Measurements from ENCODE around the gene NOP53. TPM values are rescaled to one million over a fixed set of nuclear protein-coding genes. Genes with fewer than 3 reads are reported as not detected.
A peak's percentile ranks its signal among the peaks of the same experiment; 100 is the strongest.
"Not testable (repeated sequence)": the region's sequence is repeated elsewhere in the genome, so short reads cannot be mapped to it uniquely, and the experiment has no call there.

NOP53 gene
- total and polyA plus RNA-seq, 10 donors, result 280 to 858 (median 406) TPM

DNA sequence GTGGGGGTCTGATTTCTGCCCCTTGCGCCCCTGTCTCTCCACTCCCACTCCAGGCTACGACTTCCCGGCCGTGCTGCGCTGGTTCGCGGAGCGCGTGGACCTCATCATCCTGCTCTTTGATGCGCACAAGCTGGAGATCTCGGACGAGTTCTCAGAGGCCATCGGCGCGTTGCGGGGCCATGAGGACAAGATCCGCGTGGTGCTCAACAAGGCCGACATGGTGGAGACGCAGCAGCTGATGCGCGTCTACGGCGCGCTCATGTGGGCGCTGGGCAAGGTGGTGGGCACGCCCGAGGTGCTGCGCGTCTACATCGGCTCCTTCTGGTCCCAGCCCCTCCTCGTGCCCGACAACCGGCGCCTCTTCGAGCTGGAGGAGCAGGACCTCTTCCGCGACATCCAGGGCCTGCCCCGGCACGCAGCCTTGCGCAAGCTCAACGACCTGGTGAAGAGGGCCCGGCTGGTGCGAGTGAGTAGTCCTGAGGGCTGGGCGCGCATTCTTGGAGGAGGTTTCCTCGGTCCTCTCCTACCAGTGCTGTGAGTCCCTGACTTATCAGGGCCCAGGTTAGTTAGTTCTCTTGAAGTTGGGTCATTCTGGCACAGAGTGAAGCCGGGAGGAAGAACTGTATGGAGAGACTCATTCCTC is 19.5 kb upstream of the NOP53 start:
- TF ChIP-seq POLR2A (IDR thresholded peaks at IDR 0.05) (no peak), POLR2AphosphoS5 (IDR thresholded peaks at IDR 0.05) (peak in 1 of 3 donors; percentile 48)
- WGBS, 5 donors, result 85 to 96% (median 91%) methylated on average over 42 to 48 of the region's 48 CpGs
- peaks cover 0 to 39% (median 16%) of the 10 kb centered on the region in 7 donors for H3K27me3 ChIP-seq (replicated peaks in 1 of 7)
- intact Hi-C loops (cut with DNase I; ENCODE audit: low total_unique reads), result no loop called here
- no peak overlapping the region for H3K4me3 ChIP-seq
- DNase-seq, result no peak
- H3K4me1 ChIP-seq, result peaks cover 0 to 63% (median 36%) of the 10 kb centered on the region in 6 donors
- peak overlapping the region in 5 of 8 donors; percentile 8 to 55 (median 18) for H3K27ac ChIP-seq
- H3K9me3 ChIP-seq, result no peaks in the 10 kb centered on the region
- peaks cover 0 to 29% (median 3%) of the 10 kb centered on the region in 6 donors for H3K36me3 ChIP-seq

DNA sequence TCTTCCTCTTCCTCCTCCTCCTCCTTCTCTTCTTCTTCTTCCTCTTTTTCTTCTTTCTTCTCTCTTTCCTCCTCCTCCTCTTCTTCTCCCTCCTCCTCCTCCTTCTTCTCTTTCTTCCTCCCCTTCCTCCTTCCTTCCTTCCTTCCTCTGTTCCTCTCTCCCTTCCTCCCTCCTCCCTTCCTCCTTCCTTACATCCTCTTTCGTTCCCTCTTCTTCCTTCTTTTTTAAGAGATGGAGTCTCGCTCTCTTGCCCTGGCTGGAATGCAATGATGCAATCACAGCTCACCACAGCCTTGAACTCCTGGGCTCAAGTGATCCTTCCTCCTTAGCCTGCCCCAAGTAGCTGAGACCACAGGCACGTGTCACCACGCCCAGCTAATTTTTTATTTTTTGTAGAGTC is 18.9 kb upstream of the NOP53 start:
- H3K9me3 ChIP-seq, result no peaks in the 10 kb centered on the region
- DNase-seq, result no peak
- H3K4me3 ChIP-seq, result no peak overlapping the region
- TF ChIP-seq POLR2AphosphoS5 (IDR thresholded peaks at IDR 0.05), result peak in 2 of 3 donors; percentile 7 to 29
- TF ChIP-seq POLR2A (IDR thresholded peaks at IDR 0.05), result no peak
- peak overlapping the region in 4 of 8 donors; percentile 10 to 55 (median 30) for H3K27ac ChIP-seq
- peaks cover 0 to 32% (median 3%) of the 10 kb centered on the region in 6 donors for H3K36me3 ChIP-seq
- peaks cover 0 to 63% (median 36%) of the 10 kb centered on the region in 6 donors for H3K4me1 ChIP-seq
- 34 to 58% (median 40%) methylated on average over 4 of the region's 4 CpGs for WGBS, 5 donors
- intact Hi-C loops (cut with DNase I; ENCODE audit: low total_unique reads), result no loop called here
- H3K27me3 ChIP-seq (replicated peaks in 1 of 7), result peaks cover 0 to 41% (median 16%) of the 10 kb centered on the region in 7 donors

DNA sequence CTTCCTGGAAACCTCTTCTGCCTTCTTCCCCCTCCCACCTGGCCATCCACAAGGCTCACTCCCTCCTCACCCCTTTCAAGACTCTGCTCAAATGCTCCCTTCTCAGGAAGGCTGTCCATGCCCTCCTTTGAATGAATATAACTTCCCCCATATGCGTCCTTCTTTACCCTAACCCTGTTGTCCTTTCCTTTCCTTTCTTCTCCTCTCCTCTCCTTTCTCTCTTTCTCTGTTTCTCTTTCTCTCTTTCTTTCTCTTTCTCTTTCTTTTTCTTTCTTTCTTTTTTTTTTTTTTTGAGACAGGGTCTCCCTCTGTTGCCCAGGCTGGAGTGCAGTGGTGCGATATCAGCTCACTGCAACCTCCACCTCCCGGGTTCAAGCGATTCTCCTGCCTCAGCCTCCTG is 17.1 kb upstream of the NOP53 start:
- peaks cover 0 to 29% (median 16%) of the 10 kb centered on the region in 7 donors for H3K27me3 ChIP-seq (replicated peaks in 1 of 7)
- H3K4me1 ChIP-seq, result peaks cover 0 to 55% (median 32%) of the 10 kb centered on the region in 6 donors
- H3K36me3 ChIP-seq, result peaks cover 0 to 26% (median 3%) of the 10 kb centered on the region in 6 donors
- WGBS, 5 donors, result 83 to 90% (median 89%) methylated on average over 4 of the region's 4 CpGs
- H3K4me3 ChIP-seq; DNase-seq; intact Hi-C loops (cut with DNase I; ENCODE audit: low total_unique reads); H3K9me3 ChIP-seq: not testable (repeated sequence)
- peak overlapping the region in 6 of 8 donors; percentile 13 to 81 (median 76) for H3K27ac ChIP-seq

DNA sequence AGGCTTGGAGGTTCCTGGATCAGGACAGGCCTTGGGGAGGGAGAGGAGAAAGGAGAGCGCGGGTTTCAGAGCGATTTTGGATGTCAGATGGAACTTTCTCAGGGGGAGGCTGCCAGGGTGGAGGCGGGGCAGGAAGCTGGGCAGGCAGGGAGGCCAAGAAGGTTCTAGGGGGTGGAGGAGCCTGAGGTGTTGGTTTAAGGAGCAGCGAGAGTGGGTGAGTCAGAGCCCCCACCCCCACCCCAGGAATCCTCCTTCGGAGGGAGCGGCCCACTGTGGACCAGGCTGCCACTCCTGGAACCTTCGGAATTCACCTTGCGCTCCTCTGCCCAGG is 15.9 kb upstream of the NOP53 start:
- 7 to 15% (median 11%) methylated on average over 7 to 9 of the region's 9 CpGs for WGBS, 5 donors
- TF ChIP-seq, protein P1, sequence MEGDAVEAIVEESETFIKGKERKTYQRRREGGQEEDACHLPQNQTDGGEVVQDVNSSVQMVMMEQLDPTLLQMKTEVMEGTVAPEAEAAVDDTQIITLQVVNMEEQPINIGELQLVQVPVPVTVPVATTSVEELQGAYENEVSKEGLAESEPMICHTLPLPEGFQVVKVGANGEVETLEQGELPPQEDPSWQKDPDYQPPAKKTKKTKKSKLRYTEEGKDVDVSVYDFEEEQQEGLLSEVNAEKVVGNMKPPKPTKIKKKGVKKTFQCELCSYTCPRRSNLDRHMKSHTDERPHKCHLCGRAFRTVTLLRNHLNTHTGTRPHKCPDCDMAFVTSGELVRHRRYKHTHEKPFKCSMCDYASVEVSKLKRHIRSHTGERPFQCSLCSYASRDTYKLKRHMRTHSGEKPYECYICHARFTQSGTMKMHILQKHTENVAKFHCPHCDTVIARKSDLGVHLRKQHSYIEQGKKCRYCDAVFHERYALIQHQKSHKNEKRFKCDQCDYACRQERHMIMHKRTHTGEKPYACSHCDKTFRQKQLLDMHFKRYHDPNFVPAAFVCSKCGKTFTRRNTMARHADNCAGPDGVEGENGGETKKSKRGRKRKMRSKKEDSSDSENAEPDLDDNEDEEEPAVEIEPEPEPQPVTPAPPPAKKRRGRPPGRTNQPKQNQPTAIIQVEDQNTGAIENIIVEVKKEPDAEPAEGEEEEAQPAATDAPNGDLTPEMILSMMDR (IDR thresholded peaks at IDR 0.05 in 8 of 11, conservative IDR thresholded peaks at IDR 0.05 in 3 of 11), result no peak
- TF ChIP-seq POLR2AphosphoS5 (IDR thresholded peaks at IDR 0.05), result no peak
- TF ChIP-seq POLR2A (IDR thresholded peaks at IDR 0.05), result no peak
- peak overlapping the region in 2 of 8 donors; percentile 15 to 45 for H3K4me3 ChIP-seq
- H3K36me3 ChIP-seq, result peaks cover 0 to 31% (median 3%) of the 10 kb centered on the region in 6 donors
- intact Hi-C loops (cut with DNase I; ENCODE audit: low total_unique reads), result no loop called here
- H3K27ac ChIP-seq, result peak overlapping the region; percentile 35 to 81 (median 72)
- peaks cover 0 to 29% (median 16%) of the 10 kb centered on the region in 7 donors for H3K27me3 ChIP-seq (replicated peaks in 1 of 7)
- H3K4me1 ChIP-seq, result peaks cover 0 to 49% (median 25%) of the 10 kb centered on the region in 6 donors
- no peak for DNase-seq
- H3K9me3 ChIP-seq, result no peaks in the 10 kb centered on the region

DNA sequence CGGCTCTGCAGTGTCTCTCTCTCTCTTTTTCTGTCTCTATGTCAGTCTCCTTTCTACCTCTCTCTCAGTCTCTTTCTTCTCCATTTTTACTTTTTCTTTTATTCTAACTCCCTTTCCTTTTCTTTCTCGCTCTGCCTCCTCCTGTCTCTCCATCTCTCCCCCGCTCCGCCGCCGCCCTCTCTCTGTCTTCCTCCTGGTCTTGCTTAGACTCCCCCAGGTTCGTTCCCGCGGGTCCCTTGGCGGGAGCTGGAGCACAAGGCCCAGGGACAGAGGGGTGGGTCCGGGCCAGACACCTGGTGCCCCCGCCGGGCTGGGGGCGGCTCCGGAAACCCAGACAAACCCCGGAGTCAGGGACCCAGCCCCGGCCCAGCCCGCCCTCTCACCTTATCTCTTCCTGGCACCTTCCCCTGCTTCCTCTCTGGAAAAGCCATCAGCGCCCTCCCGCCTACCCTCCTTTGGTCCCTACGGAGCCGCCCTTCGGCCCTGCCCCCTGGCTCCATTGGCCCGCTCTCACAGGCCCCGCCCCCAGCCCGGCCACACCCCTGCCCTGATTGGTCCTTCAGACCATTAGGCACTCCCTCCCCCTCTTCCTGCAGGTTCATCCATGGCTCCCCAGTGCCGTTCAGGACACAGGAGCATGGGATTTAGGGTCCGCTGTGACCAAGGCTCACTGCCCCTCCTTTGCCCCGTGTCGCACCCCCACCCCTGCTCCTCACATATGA is 15.4 kb upstream of the NOP53 start:
- Histone ChIP-seq H3K4me3 (peak overlapping the region in 2 of 8 donors; percentile 15 to 45), H3K4me1 (peaks cover 0 to 49% (median 25%) of the 10 kb centered on the region in 6 donors), H3K27ac (peak overlapping the region; percentile 35 to 81 (median 72)), H3K27me3 (replicated peaks in 1 of 7) (peaks cover 0 to 29% (median 16%) of the 10 kb centered on the region in 7 donors), H3K9me3 (no peaks in the 10 kb centered on the region), H3K36me3 (peaks cover 0 to 31% (median 3%) of the 10 kb centered on the region in 6 donors)
- peak; percentile 83 for DNase-seq
- 9 to 17% (median 14%) methylated on average over 30 of the region's 30 CpGs for WGBS, 5 donors
- TF ChIP-seq POLR2AphosphoS5 (IDR thresholded peaks at IDR 0.05), result peak; percentile 67 to 87 (median 79)
- TF ChIP-seq, protein P1 (IDR thresholded peaks at IDR 0.05 in 8 of 11, conservative IDR thresholded peaks at IDR 0.05 in 3 of 11), result no peak
- intact Hi-C loops (cut with DNase I; ENCODE audit: low total_unique reads), result no loop called here

Measured in spleen (tissue), 11 donors.